ENCODE data around the gene ATG7.

- TF ChIP-seq POLR2AphosphoS5 (IDR thresholded peaks at IDR 0.05; ENCODE audit: low read depth, low read length) (no peak), CTCF (IDR thresholded peaks at IDR 0.05 in 2 of 3, conservative IDR thresholded peaks at IDR 0.05 in 1 of 3; ENCODE audit: borderline replicate concordance in 1 of 3, insufficient read depth in 1 of 3, low read depth in 2 of 3, low read length in 2 of 3) (no peak), POLR2A (IDR thresholded peaks at IDR 0.05; ENCODE audit: borderline replicate concordance, extremely low read depth, insufficient read depth, insufficient read length) (no peak), YY1 (IDR thresholded peaks at IDR 0.05; ENCODE audit: extremely low read depth, insufficient replicate concordance, low read depth, low read length) (no peak), EZH2 (IDR thresholded peaks at IDR 0.05) (no peak), ZNF274 (IDR thresholded peaks at IDR 0.05; ENCODE audit: low read depth, low read length) (no peak), JUND (IDR thresholded peaks at IDR 0.05) (no peak), EZH2phosphoT487 (IDR thresholded peaks at IDR 0.05; ENCODE audit: borderline replicate concordance) (no peak), TCF7L2 (IDR thresholded peaks at IDR 0.05; ENCODE audit: borderline replicate concordance, extremely low read depth, insufficient read depth, insufficient read length) (no peak), REST (IDR thresholded peaks at IDR 0.05; ENCODE audit: low read depth) (no peak), CEBPB (IDR thresholded peaks at IDR 0.05; ENCODE audit: low read depth) (no peak), CBX3 (IDR thresholded peaks at IDR 0.05; ENCODE audit: low read depth) (no peak)
These were observed 318.8 kb downstream of the ATG7 start for GRCh38 chr3:11591002-11591355.

All from HCT116 (cell line).